ENCODE measurements around the gene CR1.
"Not testable (repeated sequence)": the region's sequence is repeated elsewhere in the genome, so short reads cannot be mapped to it uniquely, and the experiment has no call there.

DNA sequence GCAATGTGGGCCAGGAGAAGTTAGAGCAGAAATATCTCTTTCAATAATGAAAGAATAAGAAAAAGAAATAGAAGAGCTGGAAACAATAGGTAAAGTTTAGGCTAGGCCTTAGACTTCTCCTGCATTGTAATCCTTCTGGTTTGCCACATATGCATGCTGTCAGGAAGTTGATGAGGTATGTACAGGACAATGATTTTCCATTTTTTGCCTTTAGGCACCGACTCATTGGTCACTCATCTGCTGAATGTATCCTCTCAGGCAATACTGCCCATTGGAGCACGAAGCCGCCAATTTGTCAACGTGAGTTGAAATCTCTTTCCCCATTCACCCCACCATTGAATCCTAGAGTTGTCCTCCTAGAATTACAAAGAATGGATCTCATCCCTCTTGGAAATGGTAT lies 79.4 kb downstream of the CR1 start:
- TF ChIP-seq, protein P1, sequence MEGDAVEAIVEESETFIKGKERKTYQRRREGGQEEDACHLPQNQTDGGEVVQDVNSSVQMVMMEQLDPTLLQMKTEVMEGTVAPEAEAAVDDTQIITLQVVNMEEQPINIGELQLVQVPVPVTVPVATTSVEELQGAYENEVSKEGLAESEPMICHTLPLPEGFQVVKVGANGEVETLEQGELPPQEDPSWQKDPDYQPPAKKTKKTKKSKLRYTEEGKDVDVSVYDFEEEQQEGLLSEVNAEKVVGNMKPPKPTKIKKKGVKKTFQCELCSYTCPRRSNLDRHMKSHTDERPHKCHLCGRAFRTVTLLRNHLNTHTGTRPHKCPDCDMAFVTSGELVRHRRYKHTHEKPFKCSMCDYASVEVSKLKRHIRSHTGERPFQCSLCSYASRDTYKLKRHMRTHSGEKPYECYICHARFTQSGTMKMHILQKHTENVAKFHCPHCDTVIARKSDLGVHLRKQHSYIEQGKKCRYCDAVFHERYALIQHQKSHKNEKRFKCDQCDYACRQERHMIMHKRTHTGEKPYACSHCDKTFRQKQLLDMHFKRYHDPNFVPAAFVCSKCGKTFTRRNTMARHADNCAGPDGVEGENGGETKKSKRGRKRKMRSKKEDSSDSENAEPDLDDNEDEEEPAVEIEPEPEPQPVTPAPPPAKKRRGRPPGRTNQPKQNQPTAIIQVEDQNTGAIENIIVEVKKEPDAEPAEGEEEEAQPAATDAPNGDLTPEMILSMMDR (conservative IDR thresholded peaks at IDR 0.05) = not testable (repeated sequence)
- not testable (repeated sequence) for TF ChIP-seq ZFX (IDR thresholded peaks at IDR 0.05)

Measured in C4-2B (cell line).